BJ (cell line): ENCODE results near the gene MRPL3. TPM values are rescaled to one million over a fixed set of nuclear protein-coding genes. Genes with fewer than 3 reads are reported as not detected.

Experiments used
- CTCF ChIA-PET: fragments of 350-600 bp; formaldehyde crosslinking; extraction: SDS; loops from one replicate; lab custom pipeline; 2021; ENCODE audit warnings: antibody characterized with exemption, inconsistent platforms; lab: Yijun Ruan, JAX
- POLR2A ChIA-PET: fragments of 300-600 bp; sonication (Branson Sonifier 250); formaldehyde crosslinking; extraction: SDS; loops from one replicate; lab custom pipeline; 2021; ENCODE audit warnings: antibody characterized with exemption; lab: Charles Lee
- DNase-seq: peaks from one replicate; pipeline ENCODE4 v3.0.0-alpha.2; 2011; ENCODE audit warnings: low read depth
- H3K27me3 ChIP-seq: 2 replicates; pipeline ENCODE4 v1.6.0; 2011; ENCODE audit warnings: low read length; ENCODE audit not compliant: control insufficient read depth, insufficient read depth
- H3K36me3 ChIP-seq: 2 replicates; pipeline ENCODE4 v1.5.1; 2011; ENCODE audit warnings: low read length; ENCODE audit not compliant: control insufficient read depth, insufficient read depth
- H3K4me3 ChIP-seq: 2 replicates; pipeline ENCODE4 v1.5.1; 2011; ENCODE audit warnings: low read depth, mild to moderate bottlenecking, control low read depth, low read length
- polyA plus RNA-seq: library from polyadenylated mRNA; depleted of rRNA; stranded (reverse); fragments of >200 nt; gene quantifications from 2 replicates; pipeline ENCODE4 v1.2.3, GENCODE V29; 2011
- TF ChIP-seq, protein P1 (sequence below): IDR thresholded peaks from 2 replicates; pipeline ENCODE4 v1.5.1; 2011; ENCODE audit warnings: low read depth, mild to moderate bottlenecking, control low read depth, inconsistent platforms, low read length, moderate library complexity; ENCODE audit not compliant: insufficient read depth

The MRPL3 gene
- polyA plus RNA-seq, 1 experiment = 71.5 TPM

DNA sequence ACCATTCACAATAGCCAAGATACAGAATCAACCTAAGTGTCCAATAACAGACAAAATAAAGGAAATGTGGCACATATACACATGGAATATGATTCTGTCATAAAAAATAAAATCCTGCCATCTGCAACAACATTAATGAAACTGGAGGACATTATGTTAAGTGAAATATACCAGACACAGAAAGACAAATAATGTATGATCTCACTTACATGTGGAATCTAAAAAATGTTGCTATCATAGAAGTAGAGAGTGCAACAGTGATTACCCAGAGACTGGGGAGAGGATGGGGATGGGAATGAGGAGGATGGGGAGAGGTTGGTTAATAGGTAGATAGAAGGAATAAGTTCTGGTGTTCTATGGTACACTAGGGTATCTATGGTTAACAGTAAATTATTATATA, 28.7 kb downstream of the MRPL3 start:
- TF ChIP-seq, protein P1, sequence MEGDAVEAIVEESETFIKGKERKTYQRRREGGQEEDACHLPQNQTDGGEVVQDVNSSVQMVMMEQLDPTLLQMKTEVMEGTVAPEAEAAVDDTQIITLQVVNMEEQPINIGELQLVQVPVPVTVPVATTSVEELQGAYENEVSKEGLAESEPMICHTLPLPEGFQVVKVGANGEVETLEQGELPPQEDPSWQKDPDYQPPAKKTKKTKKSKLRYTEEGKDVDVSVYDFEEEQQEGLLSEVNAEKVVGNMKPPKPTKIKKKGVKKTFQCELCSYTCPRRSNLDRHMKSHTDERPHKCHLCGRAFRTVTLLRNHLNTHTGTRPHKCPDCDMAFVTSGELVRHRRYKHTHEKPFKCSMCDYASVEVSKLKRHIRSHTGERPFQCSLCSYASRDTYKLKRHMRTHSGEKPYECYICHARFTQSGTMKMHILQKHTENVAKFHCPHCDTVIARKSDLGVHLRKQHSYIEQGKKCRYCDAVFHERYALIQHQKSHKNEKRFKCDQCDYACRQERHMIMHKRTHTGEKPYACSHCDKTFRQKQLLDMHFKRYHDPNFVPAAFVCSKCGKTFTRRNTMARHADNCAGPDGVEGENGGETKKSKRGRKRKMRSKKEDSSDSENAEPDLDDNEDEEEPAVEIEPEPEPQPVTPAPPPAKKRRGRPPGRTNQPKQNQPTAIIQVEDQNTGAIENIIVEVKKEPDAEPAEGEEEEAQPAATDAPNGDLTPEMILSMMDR = no peak
- no peak for DNase-seq
- ChIA-PET CTCF (no interaction called here), POLR2A (no interaction called here)
- Histone ChIP-seq H3K36me3 (peaks cover 3% of the 10 kb centered on the region), H3K27me3 (no peaks in the 10 kb centered on the region), H3K4me3 (no peak overlapping the region)

DNA sequence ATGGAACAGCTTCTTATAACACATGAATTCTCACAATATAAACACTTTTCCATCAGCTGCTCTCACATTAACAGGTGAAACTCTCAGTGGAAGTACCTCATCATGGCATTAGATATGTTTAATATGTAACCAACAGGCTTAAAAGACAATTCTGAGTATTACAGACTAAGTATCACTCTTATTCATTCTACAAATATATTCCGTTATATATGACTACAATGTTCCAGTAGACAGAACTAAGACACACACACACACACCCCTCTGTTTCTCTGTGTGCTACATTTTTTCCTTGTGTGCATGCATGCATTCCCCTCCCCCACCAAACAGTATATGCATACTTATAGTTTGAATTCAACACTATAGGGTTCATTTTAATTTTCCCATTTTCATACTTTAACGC, 32.4 kb downstream of the MRPL3 start:
- Histone ChIP-seq H3K36me3 (peaks cover 3% of the 10 kb centered on the region), H3K27me3 (no peaks in the 10 kb centered on the region), H3K4me3 (no peak overlapping the region)
- ChIA-PET CTCF (interaction anchor here (0.9 kb wide), 1 partner anchor 434 kb away, joined by 3 read pairs; no protein-coding TSS in a partner anchor), POLR2A (no interaction called here)
- TF ChIP-seq, protein P1 = no peak
- no peak for DNase-seq

DNA sequence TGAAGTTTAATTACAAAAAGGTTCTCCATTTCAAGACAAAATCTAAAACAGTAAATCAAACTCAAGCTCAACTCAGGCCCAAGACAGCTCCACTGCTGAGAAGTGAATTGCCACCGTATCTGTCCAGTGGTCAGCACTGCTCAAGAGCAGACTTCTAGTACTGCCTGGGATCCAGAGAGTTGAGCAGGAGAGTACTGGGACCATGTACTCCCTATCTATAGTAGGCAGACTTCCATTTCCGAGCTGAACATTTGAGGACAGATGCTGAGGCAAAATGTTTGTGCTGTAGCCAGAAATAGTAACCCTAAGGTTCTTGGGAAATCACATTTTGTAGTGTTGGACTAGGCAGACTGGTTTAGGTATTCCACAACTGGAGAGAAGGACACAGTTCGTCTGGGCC, 44.1 kb downstream of the MRPL3 start:
- H3K27me3 ChIP-seq = no peaks in the 10 kb centered on the region
- DNase-seq = no peak
- no peak overlapping the region for H3K4me3 ChIP-seq
- TF ChIP-seq, protein P1 = no peak
- ChIA-PET POLR2A (no interaction called here), CTCF (interaction anchor here (1.0 kb wide), 1 partner anchor 13 kb away, joined by 3 read pairs; no protein-coding TSS in a partner anchor)
- peaks cover 2% of the 10 kb centered on the region for H3K36me3 ChIP-seq

DNA sequence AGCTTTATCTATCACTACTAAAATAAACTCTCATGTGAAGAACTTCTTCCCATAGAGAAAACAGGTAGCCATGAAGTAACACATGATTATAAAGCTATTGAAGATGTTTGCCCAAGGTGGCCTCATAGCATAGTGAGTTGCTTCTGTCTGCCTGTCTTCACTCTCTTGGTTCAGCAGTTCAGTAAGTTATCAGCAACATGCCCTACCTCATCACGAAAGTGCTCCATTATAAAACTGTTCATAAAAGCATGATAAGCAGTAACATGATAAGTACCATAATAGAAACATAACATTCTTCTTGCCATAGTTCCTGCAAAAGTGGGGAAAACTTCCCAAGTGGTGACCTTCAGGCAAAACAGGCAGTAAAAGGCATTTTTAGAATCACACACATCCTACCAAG, 45.6 kb downstream of the MRPL3 start:
- H3K36me3 ChIP-seq = no peaks in the 10 kb centered on the region; the same call in 1 of the 2 replicates
- ChIA-PET POLR2A (no interaction called here), CTCF (no interaction called here)
- no peaks in the 10 kb centered on the region for H3K27me3 ChIP-seq
- no peak overlapping the region for H3K4me3 ChIP-seq
- DNase-seq = no peak
- TF ChIP-seq, protein P1 = no peak

DNA sequence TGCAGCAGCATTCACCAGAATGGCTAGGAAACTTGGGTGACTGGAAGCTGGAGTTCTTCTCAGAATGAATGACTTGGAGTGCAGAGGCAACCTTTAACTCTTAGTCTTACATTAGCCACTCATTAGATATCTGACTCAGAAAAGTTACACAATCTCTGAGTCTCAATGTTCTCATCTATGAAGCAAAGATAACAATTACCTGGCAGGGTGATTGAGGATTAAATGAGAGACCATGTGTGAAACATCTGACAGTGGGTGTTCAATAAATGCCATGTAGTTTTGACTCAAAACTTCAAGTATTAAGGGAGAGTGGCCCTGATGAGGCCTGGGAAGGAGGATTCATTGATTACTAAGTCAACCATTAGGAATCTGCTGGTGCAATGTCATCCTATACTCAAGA, 48.3 kb downstream of the MRPL3 start:
- CTCF ChIA-PET = no interaction called here
- no peak overlapping the region for H3K4me3 ChIP-seq
- TF ChIP-seq, protein P1 = no peak
- peak; percentile 1 for DNase-seq
- no peaks in the 10 kb centered on the region for H3K27me3 ChIP-seq
- no peaks in the 10 kb centered on the region for H3K36me3 ChIP-seq
- POLR2A ChIA-PET = no interaction called here
